HepG2 (cell line): ENCODE data around the gene FGF2. TPM values are rescaled to one million over a fixed set of nuclear protein-coding genes. Genes with fewer than 3 reads are reported as not detected.

ENCODE experiments used
- ATAC-seq: fragments of 200-7000 bp; cut with Tn5 transposase; 3 replicates; pipeline ENCODE4 v1.9.1; 2020; ENCODE audit warnings: mild to moderate bottlenecking, moderate library complexity
- BruUV-seq: library from RNA; stranded (reverse); fragments of 400-500 nt; replicated peaks from 2 replicates; lab custom pipeline; 2021; lab: Mats Ljungman, UMichigan
- CTCF ChIA-PET: fragments of 300-600 bp; formaldehyde crosslinking; extraction: SDS; loops from one replicate; lab custom pipeline; 2021; ENCODE audit warnings: low total read pairs, inconsistent platforms, low intra/inter-chr PET ratio; lab: Yijun Ruan, JAX
- POLR2A ChIA-PET: fragments of 350-600 bp; sonication (Branson Sonifier 250); formaldehyde crosslinking; loops from one replicate; lab custom pipeline; 2020; ENCODE audit warnings: antibody characterized with exemption, inconsistent platforms; lab: Yijun Ruan, JAX
- DNase-seq: peaks from one replicate; pipeline ENCODE4 v3.0.0-alpha.2; 2015; ENCODE audit warnings: low spot score
- FAIRE-seq: peaks from 3 replicates; lab custom pipeline; 2011; peaks lifted over from hg19 to GRCh38; lab: Jason Lieb, UNC
- H2AFZ ChIP-seq: one replicate; pipeline ENCODE4 v1.6.1; 2011; ENCODE audit warnings: low read length, inconsistent platforms
- H3K27ac ChIP-seq: fragments of 300-600 bp; 3 replicates; pipeline ENCODE4 v1.8.0; 2011; ENCODE audit warnings: mixed run types, mild to moderate bottlenecking, mixed read lengths, low read length, inconsistent platforms; ENCODE audit not compliant: insufficient read depth; ENCODE audit errors: extremely low read length
- H3K27me3 ChIP-seq, 2 experiments: fragments of 200-600 bp in 1 of 2; 2 replicates in 1 of 2; 3 replicates in 1 of 2; pipeline versions ENCODE4 v1.6.0 to v1.8.0; 2011; ENCODE audit warnings: low read length in 2 of 2, mild to moderate bottlenecking in 2 of 2, moderate library complexity in 2 of 2, inconsistent platforms in 1 of 2; ENCODE audit not compliant: insufficient read depth in 2 of 2, control insufficient read depth in 1 of 2
- H3K36me3 ChIP-seq, 2 experiments: fragments of 200-600 bp in 1 of 2; replicated peaks in 1 of 2; 2 replicates in 1 of 2; 3 replicates in 1 of 2; pipeline versions ENCODE4 v1.5.1 to v1.8.0; 2011; ENCODE audit warnings: low read length in 2 of 2, inconsistent platforms in 1 of 2; ENCODE audit not compliant: insufficient read depth in 2 of 2, control insufficient read depth in 1 of 2
- H3K4me1 ChIP-seq: 2 replicates; pipeline ENCODE4 v1.5.1; 2012; ENCODE audit warnings: low read length, inconsistent platforms; ENCODE audit not compliant: insufficient read depth
- H3K4me2 ChIP-seq: 2 replicates; pipeline ENCODE4 v1.6.0; 2011; ENCODE audit warnings: low read depth, low read length, inconsistent platforms
- H3K4me3 ChIP-seq, 3 experiments: fragments of 200-600 bp in 1 of 3; sonication (generic), shearing (Covaris generic) in 1 of 3; replicated peaks in 1 of 3; 2 replicates each; pipeline ENCODE4 v1.5.1; 2011 to 2016; ENCODE audit warnings: low read length in 3 of 3, inconsistent platforms in 2 of 3, low read depth in 2 of 3, mild to moderate bottlenecking in 2 of 3, control low read depth in 1 of 3, mixed read lengths in 1 of 3; ENCODE audit not compliant: insufficient read depth in 1 of 3
- H3K79me2 ChIP-seq: one replicate; pipeline ENCODE4 v1.6.1; 2011; ENCODE audit warnings: low read length, inconsistent platforms; ENCODE audit not compliant: insufficient read depth
- H3K9ac ChIP-seq: 2 replicates; pipeline ENCODE4 v1.6.0; 2011; ENCODE audit warnings: mild to moderate bottlenecking, low read depth, low read length, inconsistent platforms; ENCODE audit not compliant: insufficient read depth
- H3K9me3 ChIP-seq: 2 replicates; pipeline ENCODE4 v1.5.1; 2012; ENCODE audit warnings: mild to moderate bottlenecking, low read length
- H4K20me1 ChIP-seq: 2 replicates; pipeline ENCODE4 v1.6.0; 2011; ENCODE audit warnings: inconsistent platforms, mild to moderate bottlenecking, low read length, moderate library complexity; ENCODE audit not compliant: insufficient read depth
- ATF4 ChIP-seq, 2 experiments: fragments of 450-650 bp in 1 of 2; sonication (generic) in 1 of 2; formaldehyde crosslinking; IDR thresholded peaks; 2 replicates each; pipeline versions ENCODE4 v1.5.0 to v1.8.0; 2020 to 2022; ENCODE audit warnings: mild to moderate bottlenecking in 1 of 2, missing genetic modification reagents in 1 of 2
- BORCS8-MEF2B ChIP-seq: sonication (generic); formaldehyde crosslinking; IDR thresholded peaks from 2 replicates; pipeline ENCODE4 v1.8.0; 2022; ENCODE audit warnings: mild to moderate bottlenecking, missing genetic modification reagents
- CEBPB ChIP-seq: IDR thresholded peaks from 2 replicates; pipeline ENCODE4 v1.6.1; 2011; ENCODE audit warnings: low read depth, low read length, improper control_type of control experiment, borderline replicate concordance
- JARID2 ChIP-seq: sonication (generic); formaldehyde crosslinking; IDR thresholded peaks from 2 replicates; pipeline ENCODE4 v1.8.1; 2023; ENCODE audit warnings: missing genetic modification reagents, inconsistent platforms; ENCODE audit not compliant: insufficient replicate concordance
- KMT2A ChIP-seq: sonication (generic); formaldehyde crosslinking; IDR thresholded peaks from 2 replicates; pipeline ENCODE4 v1.4.0; 2020; ENCODE audit warnings: missing genetic modification reagents
- MXI1 ChIP-seq: IDR thresholded peaks from 3 replicates; pipeline ENCODE4 v1.6.1; 2012; ENCODE audit warnings: low read depth, low read length, inconsistent platforms, borderline replicate concordance
- PAWR ChIP-seq: sonication (generic); formaldehyde crosslinking; IDR thresholded peaks from 2 replicates; pipeline ENCODE4 v1.4.0; 2020; ENCODE audit warnings: missing genetic modification reagents, mild to moderate bottlenecking, borderline replicate concordance
- RFX5 ChIP-seq: IDR thresholded peaks from 2 replicates; pipeline ENCODE4 v1.6.1; 2011; ENCODE audit warnings: low read depth, low read length, improper control_type of control experiment
- RNF2 ChIP-seq: fragments of 450-650 bp; conservative IDR thresholded peaks from 2 replicates; pipeline ENCODE4 v1.6.1; 2016; ENCODE audit warnings: low read depth
- SMAD3 ChIP-seq: sonication (generic); formaldehyde crosslinking; IDR thresholded peaks from 2 replicates; pipeline ENCODE4 v1.4.0; 2020; ENCODE audit warnings: missing genetic modification reagents
- TCF7L2 ChIP-seq: IDR thresholded peaks from 2 replicates; pipeline ENCODE4 v1.6.1; 2011; ENCODE audit warnings: mild to moderate bottlenecking, low read depth, low read length, moderate library complexity
- ZNF205 ChIP-seq: IDR thresholded peaks from 2 replicates; pipeline ENCODE4 v1.6.1; 2018; ENCODE audit warnings: missing biosample characterization, missing genetic modification reagents
- ZNF432 ChIP-seq: sonication (generic); formaldehyde crosslinking; IDR thresholded peaks from 2 replicates; pipeline ENCODE4 v1.5.0; 2020; ENCODE audit warnings: missing genetic modification reagents, mild to moderate bottlenecking, borderline replicate concordance
- ZSCAN21 ChIP-seq: sonication (generic); formaldehyde crosslinking; IDR thresholded peaks from 2 replicates; pipeline ENCODE4 v1.8.0; 2022; ENCODE audit warnings: mild to moderate bottlenecking, missing genetic modification reagents, moderate library complexity, borderline replicate concordance
- ZZZ3 ChIP-seq: sonication (generic); formaldehyde crosslinking; IDR thresholded peaks from 2 replicates; pipeline ENCODE4 v1.4.0; 2020; ENCODE audit warnings: missing genetic modification reagents, mild to moderate bottlenecking, borderline replicate concordance
- WGBS: methylation state at CpG from one replicate; pipeline ENCODE4 v1.1.6; 2017; ENCODE audit warnings: low lambda C conversion rate; 5-methylcytosine and 5-hydroxymethylcytosine counted together
- in situ Hi-C: cut with HindIII; loops from 2 replicates; pipeline ENCODE4 v1.10.0; 2017; ENCODE audit warnings: low pct_unique_long_range_greater_than_20kb; ENCODE audit not compliant: extremely low pct_ligation_motif_present
- intact Hi-C: fragments of 100-400 bp; cut with micrococcal nuclease; formaldehyde crosslinking; loops from one replicate; pipeline ENCODE4 v1.10.0; 2022; ENCODE audit not compliant: unreplicated experiment
- polyA plus RNA-seq, 8 experiments: library from polyadenylated mRNA; depleted of rRNA in 3 of 8; stranded (reverse) in 7 of 8; unstranded in 1 of 8; fragments of >200 nt; fragmentation: Illumina TruSeq in 4 of 8; extraction: Trizol in 4 of 8; gene quantifications; 2 replicates each; pipeline versions ENCODE4 v1.2.1 to v1.2.3, GENCODE V29; 2011 to 2016; ENCODE audit warnings: low read depth in 4 of 8, missing spikeins in 1 of 8, mixed read lengths in 1 of 8; ENCODE audit not compliant: insufficient read depth in 1 of 8
- total RNA-seq, 5 experiments: library from RNA; depleted of rRNA; stranded (reverse); fragments of >200 nt; fragmentation: Illumina TruSeq; extraction: Trizol; gene quantifications; 2 replicates each; pipeline ENCODE4 v1.2.3, GENCODE V29; 2016; ENCODE audit warnings: low read depth in 1 of 5
- TF ChIP-seq, protein P1 (sequence below): sonication (generic); formaldehyde crosslinking; IDR thresholded peaks from 2 replicates; pipeline ENCODE4 v1.4.0; 2020; ENCODE audit warnings: missing genetic modification reagents
- TF ChIP-seq, protein P2 (sequence below): sonication (generic); formaldehyde crosslinking; IDR thresholded peaks from 2 replicates; pipeline ENCODE4 v1.5.0; 2020; ENCODE audit warnings: missing genetic modification reagents

The FGF2 gene
- total and polyA plus RNA-seq, 2 of the 13 experiments (the other 11 are each of a cell fraction or from before 2014, with no cell fraction given), result 0.01 to 0.02 TPM

DNA sequence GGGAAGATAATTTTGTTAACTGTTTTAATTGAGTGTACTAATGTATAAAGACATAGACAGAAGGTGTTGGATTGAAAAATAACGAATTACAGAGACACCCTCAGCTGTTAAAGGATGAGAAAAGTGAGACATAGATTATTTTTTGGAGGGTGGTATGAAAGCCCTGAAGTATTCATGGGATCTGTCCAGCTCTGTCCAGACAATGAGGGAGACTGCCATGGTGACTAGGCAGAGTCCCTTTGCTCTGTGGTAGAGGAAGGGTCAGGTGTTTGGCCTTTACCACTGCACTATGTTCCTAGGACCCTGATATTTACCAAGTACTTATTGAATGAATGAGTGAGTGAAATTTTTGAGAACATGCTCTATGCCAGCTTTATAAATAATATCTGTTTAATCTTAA lies 11.4 kb downstream of the FGF2 start:
- Histone ChIP-seq H3K79me2 (no peaks in the 10 kb centered on the region), H2AFZ (no peak overlapping the region), H4K20me1 (no peaks in the 10 kb centered on the region), H3K36me3 (no peaks in the 10 kb centered on the region), H3K4me2 (no peak overlapping the region), H3K4me3 (no peak overlapping the region), H3K9me3 (no peaks in the 10 kb centered on the region), H3K27me3 (no peaks in the 10 kb centered on the region; a peak in 1 of 5 replicates), H3K4me1 (no peaks in the 10 kb centered on the region), H3K27ac (no peak overlapping the region), H3K9ac (no peak overlapping the region)
- ATAC-seq (no peak), FAIRE-seq (no peak), DNase-seq (no peak)
- intact Hi-C loops (no loop called here), in situ Hi-C loops (no loop called here)
- 0% methylated on average over 1 of the region's 1 CpG for WGBS
- CTCF ChIA-PET, result no interaction called here
- BruUV-seq, result no TSS peak
- POLR2A ChIA-PET, result no interaction called here
- TF ChIP-seq ZNF205 (CRISPR knock-in tag) (no peak), TCF7L2 (no peak), BORCS8-MEF2B (CRISPR knock-in tag) (no peak), ZNF432 (CRISPR knock-in tag) (no peak), CEBPB (no peak), ATF4 (CRISPR knock-in tag; IDR thresholded peaks at IDR 0.05) (no peak), RFX5 (no peak), MXI1 (no peak), ZSCAN21 (CRISPR knock-in tag) (no peak), PAWR (CRISPR knock-in tag) (no peak), RNF2 (no peak), KMT2A (CRISPR knock-in tag) (no peak), SMAD3 (no peak), ZZZ3 (CRISPR knock-in tag) (no peak), JARID2 (CRISPR knock-in tag) (no peak)
- TF ChIP-seq, protein P1, sequence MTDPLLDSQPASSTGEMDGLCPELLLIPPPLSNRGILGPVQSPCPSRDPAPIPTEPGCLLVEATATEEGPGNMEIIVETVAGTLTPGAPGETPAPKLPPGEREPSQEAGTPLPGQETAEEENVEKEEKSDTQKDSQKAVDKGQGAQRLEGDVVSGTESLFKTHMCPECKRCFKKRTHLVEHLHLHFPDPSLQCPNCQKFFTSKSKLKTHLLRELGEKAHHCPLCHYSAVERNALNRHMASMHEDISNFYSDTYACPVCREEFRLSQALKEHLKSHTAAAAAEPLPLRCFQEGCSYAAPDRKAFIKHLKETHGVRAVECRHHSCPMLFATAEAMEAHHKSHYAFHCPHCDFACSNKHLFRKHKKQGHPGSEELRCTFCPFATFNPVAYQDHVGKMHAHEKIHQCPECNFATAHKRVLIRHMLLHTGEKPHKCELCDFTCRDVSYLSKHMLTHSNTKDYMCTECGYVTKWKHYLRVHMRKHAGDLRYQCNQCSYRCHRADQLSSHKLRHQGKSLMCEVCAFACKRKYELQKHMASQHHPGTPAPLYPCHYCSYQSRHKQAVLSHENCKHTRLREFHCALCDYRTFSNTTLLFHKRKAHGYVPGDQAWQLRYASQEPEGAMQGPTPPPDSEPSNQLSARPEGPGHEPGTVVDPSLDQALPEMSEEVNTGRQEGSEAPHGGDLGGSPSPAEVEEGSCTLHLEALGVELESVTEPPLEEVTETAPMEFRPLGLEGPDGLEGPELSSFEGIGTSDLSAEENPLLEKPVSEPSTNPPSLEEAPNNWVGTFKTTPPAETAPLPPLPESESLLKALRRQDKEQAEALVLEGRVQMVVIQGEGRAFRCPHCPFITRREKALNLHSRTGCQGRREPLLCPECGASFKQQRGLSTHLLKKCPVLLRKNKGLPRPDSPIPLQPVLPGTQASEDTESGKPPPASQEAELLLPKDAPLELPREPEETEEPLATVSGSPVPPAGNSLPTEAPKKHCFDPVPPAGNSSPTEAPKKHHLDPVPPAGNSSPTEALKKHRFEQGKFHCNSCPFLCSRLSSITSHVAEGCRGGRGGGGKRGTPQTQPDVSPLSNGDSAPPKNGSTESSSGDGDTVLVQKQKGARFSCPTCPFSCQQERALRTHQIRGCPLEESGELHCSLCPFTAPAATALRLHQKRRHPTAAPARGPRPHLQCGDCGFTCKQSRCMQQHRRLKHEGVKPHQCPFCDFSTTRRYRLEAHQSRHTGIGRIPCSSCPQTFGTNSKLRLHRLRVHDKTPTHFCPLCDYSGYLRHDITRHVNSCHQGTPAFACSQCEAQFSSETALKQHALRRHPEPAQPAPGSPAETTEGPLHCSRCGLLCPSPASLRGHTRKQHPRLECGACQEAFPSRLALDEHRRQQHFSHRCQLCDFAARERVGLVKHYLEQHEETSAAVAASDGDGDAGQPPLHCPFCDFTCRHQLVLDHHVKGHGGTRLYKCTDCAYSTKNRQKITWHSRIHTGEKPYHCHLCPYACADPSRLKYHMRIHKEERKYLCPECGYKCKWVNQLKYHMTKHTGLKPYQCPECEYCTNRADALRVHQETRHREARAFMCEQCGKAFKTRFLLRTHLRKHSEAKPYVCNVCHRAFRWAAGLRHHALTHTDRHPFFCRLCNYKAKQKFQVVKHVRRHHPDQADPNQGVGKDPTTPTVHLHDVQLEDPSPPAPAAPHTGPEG (CRISPR knock-in tag), result no peak
- TF ChIP-seq, protein P2, sequence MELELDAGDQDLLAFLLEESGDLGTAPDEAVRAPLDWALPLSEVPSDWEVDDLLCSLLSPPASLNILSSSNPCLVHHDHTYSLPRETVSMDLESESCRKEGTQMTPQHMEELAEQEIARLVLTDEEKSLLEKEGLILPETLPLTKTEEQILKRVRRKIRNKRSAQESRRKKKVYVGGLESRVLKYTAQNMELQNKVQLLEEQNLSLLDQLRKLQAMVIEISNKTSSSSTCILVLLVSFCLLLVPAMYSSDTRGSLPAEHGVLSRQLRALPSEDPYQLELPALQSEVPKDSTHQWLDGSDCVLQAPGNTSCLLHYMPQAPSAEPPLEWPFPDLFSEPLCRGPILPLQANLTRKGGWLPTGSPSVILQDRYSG, result no peak
